ENCODE results near the gene IGIP. TPM values are rescaled to one million over a fixed set of nuclear protein-coding genes. Genes with fewer than 3 reads are reported as not detected.

The IGIP gene
- total and polyA plus RNA-seq, 2 donors (not counting 3 experiments of a cell fraction or from before 2014, with no cell fraction given) = 0.86 to 3.3 TPM

DNA sequence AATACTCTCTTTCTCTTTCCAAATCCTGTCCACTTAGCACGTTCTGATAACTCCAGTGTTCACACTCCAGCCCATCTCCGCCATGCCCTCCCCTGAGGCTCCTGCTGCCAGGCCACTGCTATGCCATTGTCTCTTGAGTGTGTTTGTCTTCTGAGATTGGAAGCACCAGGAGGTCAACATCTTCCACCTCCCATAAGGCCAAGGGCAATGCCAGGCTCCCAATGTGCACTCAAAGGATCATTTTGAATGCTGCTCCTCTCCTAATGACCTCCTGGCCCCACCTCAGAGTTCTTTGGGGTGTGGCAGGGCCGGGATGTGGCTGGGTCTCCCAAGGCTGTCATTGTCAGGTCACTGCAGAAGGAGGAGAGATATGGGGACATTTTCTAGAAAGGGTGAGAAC lies 19.5 kb downstream of the IGIP start:
- H4K20me1 ChIP-seq (replicated peaks; ENCODE audit: control insufficient read depth, extremely low read depth, insufficient read depth, low read length) = no peaks in the 10 kb centered on the region
- H3K9me3 ChIP-seq (replicated peaks; ENCODE audit: control insufficient read depth, insufficient read depth, low read length) = no peaks in the 10 kb centered on the region
- no peak for DNase-seq (ENCODE audit: low read depth, low spot score)
- H3K9ac ChIP-seq (replicated peaks; ENCODE audit: extremely low read depth, insufficient read depth, low read length) = no peak overlapping the region
- dilution Hi-C loops (cut with MboI; ENCODE audit: extremely low pct_ligation_motif_present, low sequenced_read_pairs) = no loop called here
- FAIRE-seq = no peak
- no peaks in the 10 kb centered on the region for H3K36me3 ChIP-seq (ENCODE audit: control insufficient read depth in 2 of 2, extremely low read depth in 1 of 2, insufficient read depth in 2 of 2, low read length in 2 of 2)
- intact Hi-C loops (cut with micrococcal nuclease) = loop anchor here (2.0 kb wide), 1 partner anchor 38 kb away; no protein-coding TSS in a partner anchor
- H3K9me1 ChIP-seq (replicated peaks; ENCODE audit: control insufficient read depth, extremely low read depth, insufficient read depth, low read length) = no peaks in the 10 kb centered on the region
- POLR2A ChIA-PET = interaction anchor here (0.7 to 1.1 kb wide), 2 partner anchors 78 to 103 kb away, joined by 3 to 14 read pairs; no protein-coding TSS in a partner anchor
- no peak overlapping the region for H3K4me2 ChIP-seq (ENCODE audit: insufficient read depth, low read length)
- no peak overlapping the region for H2AFZ ChIP-seq (ENCODE audit: low read depth, low read length)
- no TSS peak for BruUV-seq (replicated peaks)
- TF ChIP-seq JUN (IDR thresholded peaks at IDR 0.05; ENCODE audit: borderline replicate concordance, insufficient read depth, insufficient read length, low read depth) (no peak), FOS (IDR thresholded peaks at IDR 0.05; ENCODE audit: borderline replicate concordance, insufficient read depth, low read length) (no peak), POLR2A (IDR thresholded peaks at IDR 0.05; ENCODE audit: low read depth, low read length) (no peak), MAX (IDR thresholded peaks at IDR 0.05; ENCODE audit: insufficient read depth, insufficient read length) (no peak), MYC (IDR thresholded peaks at IDR 0.05; ENCODE audit: low read depth, low read length) (no peak), EZH2 (IDR thresholded peaks at IDR 0.05; ENCODE audit: borderline replicate concordance, low read depth, low read length, severe bottlenecking) (no peak), GATA2 (IDR thresholded peaks at IDR 0.05; ENCODE audit: insufficient read depth, insufficient read length, low read depth, low read length) (no peak)
- no peaks in the 10 kb centered on the region for H3K79me2 ChIP-seq (ENCODE audit: control insufficient read depth, insufficient read depth, low read length)
- no peak overlapping the region for H3K4me3 ChIP-seq (replicated peaks in 1 of 3; ENCODE audit: insufficient read depth in 1 of 3, low read depth in 1 of 3, low read length in 3 of 3)
- no peak overlapping the region for H3K27ac ChIP-seq (ENCODE audit: insufficient read depth, low read depth, low read length)
- no peaks in the 10 kb centered on the region for H3K4me1 ChIP-seq (ENCODE audit: control insufficient read depth, extremely low read depth, insufficient read depth, low read length)
- CTCF ChIA-PET = interaction anchor here (0.6 to 6.6 kb wide), 60 partner anchors 8 to 577 kb away, joined by 3 to 379 read pairs (median 6); partner anchors contain the start of genes HBEGF, PURA and SLC4A9
- peaks cover 0 to 6% of the 10 kb centered on the region in 2 experiments for H3K27me3 ChIP-seq (ENCODE audit: control insufficient read depth in 2 of 2, insufficient read depth in 2 of 2, low read length in 2 of 2)

Measured in endothelial cell of umbilical vein (primary cell).